HG02571 (cell line): ENCODE data around the gene C1QL1.

Experiments used
- ATAC-seq: cut with Tn5 transposase; IDR thresholded peaks from one replicate; pipeline ENCODE4 v1.9.1; 2021; ENCODE audit warnings: mild to moderate bottlenecking, moderate library complexity; ENCODE audit not compliant: unreplicated experiment

The C1QL1 gene

DNA sequence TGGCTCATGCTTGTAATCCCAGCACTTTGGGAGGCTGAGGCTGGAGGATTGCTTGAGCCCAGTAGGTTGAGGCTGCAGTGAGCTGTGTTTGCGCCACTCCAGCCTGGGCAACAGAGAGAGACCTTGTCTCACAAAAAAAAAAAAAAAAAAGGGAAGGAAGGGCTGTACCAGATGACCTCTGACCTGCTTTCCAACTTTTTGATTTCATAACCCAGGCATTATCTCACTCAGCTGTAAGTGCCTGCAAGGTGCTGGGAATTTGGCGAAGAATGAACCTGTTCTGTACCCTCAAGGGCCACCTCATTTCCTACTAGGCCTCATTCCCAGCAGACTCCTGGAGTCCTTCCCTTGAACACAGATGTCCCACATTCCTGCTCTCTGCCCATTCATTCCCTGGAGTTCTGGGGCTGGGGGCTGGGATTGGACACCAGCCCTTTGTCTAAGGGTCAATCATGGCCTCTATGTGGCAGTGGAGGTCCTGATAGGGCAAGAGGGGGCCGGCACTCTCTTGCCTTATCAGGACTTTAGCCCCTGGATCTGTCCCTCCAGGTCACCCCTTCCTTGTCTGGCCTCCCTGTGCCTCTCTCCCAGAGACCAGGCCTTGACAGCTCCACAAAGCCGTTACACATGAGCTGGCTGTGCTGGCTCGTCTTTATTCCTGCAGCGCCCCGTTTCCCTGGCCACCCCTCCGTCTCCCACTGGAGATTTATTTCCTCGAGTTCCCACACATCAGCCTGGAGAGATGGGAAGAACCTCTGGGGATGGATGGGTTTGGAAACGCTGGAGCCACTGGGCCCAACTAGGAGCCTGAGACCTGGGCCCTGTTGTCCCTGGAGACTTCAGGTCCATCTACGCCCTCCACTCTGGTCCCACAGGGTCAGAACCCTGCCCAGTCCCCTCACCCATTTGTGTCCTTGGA is 52.0 kb downstream of the C1QL1 start:
- ATAC-seq, result no peak

DNA sequence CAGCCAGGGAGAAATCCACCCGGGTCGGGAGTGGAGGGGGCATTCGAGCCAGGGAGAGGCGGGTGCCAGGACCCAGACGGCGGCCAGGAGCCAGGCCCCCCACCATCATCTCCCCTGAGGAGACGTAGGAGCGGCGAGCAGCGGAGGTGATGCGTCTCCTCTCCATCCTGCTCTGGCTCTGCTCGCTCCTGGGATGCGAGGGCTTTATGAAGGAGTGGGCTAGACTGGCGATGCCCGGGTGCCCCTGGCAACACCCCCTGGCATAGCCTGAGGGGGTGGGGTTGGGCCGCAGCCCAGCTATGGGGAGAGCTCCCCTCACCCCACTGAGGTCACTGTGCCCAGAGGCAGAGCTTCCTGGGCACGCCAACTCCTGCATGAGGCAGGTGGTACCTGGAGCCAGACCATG is 52.8 kb downstream of the C1QL1 start, which contains the start of gene GFAP:
GFAP (minus strand) TSS at position 180 of the 406 bp plus-strand sequence; CDS start at position 166, 14 bp downstream.
- no peak for ATAC-seq

DNA sequence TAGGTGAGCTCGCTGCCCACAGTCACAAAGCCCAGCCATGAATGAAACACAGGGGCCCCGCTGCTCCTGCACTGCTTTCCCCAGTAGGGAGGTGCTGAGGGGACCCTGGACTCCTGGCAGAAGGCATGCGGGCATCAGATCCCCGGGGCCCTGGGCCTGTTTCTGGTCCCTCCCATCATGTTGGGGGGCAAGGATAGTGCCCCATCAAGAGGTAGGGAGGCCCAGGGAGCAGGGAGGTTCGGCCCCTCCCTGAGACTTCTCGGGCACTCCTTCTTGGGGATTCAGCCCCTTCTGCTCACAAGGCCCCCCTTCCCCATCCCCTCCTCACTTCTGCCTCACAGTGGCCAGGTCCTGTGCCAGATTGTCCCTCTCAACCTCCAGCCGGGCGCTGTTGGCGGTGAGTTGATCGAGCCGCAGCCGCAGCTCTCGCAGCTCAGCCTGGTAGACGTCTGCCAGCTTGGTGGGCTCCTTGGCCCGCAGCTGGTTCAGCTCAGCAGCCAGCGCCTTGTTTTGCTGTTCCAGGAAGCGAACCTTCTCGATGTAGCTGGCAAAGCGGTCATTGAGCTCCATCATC is 53.3 kb downstream of the C1QL1 start:
- ATAC-seq, result no peak

DNA sequence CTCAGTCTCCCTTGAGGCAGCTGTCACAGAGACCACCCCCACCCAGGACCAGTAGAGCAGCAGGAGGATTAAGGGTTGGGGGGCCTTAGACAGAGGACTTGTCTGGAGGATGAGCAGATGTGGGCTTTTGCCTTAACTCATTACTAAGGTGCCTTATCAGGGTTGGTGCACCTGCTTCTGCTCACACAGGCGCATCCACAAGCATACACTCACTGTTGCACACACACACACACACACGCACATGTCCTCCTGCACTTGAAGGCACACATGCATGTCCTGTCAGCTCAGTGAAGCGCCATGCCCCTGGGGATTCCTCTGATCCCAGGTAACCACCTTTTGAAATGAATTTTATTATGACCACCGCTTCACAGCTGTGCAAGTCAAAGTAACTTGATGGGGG is 54.0 kb downstream of the C1QL1 start:
- no peak for ATAC-seq

DNA sequence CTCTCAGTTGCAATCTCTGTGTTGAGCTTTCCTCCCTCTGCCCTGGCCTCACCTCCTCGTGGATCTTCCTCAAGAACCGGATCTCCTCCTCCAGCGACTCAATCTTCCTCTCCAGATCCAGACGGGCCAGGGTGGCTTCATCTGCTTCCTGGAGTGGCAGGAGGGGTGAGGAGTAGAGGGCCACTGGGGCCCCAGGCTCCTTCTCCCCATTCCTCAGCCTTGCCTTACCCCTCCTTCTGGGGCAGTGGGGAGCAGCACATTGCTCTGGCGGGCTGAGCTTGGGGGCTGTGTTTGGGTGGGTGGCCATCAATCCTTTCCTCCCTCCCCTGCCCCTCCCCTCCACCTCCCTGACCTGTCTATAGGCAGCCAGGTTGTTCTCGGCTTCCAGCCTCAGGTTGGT is 54.4 kb downstream of the C1QL1 start:
- no peak for ATAC-seq

DNA sequence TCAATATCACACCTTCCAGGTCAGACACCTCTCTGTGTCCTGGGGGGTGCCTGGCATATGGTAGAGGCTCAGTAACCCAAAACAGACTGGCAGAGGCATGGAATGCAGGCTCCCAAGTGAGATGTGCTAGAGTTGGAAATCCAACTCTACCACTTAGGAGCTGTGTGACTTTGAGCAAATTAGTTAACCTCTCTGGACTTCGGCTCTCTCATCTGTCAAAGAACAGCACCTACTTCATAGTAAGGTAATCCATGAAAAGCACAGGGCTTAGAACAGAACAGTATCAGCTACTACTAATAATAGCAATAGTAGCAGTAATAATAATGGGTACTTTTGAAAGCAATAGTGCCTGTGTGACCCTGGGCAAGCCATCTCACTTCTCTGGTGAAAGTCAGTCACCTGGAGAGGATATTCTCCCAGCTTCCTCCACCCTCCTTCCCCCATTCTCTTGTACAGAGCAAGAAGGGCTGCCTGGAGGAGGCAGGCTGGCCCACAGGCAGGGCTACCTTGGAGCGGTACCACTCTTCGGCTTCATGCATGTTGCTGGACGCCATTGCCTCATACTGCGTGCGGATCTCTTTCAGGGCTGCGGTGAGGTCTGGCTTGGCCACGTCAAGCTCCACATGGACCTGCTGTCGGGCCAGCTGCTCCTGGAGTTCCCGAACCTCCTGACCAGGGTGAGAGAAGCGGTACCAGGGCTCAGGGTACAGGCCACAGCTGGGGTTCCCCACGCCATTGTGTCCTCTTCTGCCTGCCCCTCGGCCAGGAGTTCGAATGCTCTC is 55.1 kb downstream of the C1QL1 start:
- ATAC-seq, result no peak

DNA sequence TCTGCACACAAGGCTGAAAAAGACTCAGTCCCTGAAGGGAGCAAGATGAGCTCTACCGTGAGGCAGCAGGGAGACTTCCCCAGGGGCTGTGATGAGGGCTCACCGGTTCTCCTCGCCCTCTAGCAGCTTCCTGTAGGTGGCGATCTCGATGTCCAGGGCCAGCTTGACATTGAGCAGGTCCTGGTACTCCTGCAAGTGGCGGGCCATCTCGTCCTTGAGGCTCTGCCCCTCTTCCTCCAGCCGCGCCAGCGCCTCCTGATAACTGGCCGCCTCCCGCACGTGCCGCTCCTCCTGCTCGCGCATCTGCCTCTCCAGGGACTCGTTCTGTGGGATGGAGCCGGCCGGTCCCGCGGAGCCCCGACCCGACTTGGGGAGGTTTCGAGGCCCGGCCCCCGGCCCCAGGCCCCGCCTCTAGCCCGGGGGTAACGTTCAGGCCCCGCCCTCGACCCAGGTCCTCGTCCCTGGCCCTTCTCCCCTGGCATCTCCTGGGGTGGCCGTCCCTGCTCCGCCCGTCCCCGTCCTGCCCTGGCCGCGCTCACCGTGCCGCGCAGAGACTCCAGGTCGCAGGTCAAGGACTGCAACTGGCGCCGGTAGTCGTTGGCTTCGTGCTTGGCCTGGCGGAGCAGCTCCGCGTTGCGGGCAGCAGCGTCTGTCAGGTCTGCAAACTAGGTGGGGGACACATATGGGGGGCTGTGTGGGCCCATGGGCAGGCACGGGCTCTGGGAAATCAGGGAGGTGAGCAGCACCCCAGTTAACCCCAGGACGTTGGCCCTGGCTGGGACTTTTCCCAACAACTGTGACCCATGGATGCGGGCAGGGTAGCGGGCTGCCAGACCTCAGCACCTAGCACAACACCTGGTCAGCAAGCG is 56.7 kb downstream of the C1QL1 start:
- no peak for ATAC-seq

DNA sequence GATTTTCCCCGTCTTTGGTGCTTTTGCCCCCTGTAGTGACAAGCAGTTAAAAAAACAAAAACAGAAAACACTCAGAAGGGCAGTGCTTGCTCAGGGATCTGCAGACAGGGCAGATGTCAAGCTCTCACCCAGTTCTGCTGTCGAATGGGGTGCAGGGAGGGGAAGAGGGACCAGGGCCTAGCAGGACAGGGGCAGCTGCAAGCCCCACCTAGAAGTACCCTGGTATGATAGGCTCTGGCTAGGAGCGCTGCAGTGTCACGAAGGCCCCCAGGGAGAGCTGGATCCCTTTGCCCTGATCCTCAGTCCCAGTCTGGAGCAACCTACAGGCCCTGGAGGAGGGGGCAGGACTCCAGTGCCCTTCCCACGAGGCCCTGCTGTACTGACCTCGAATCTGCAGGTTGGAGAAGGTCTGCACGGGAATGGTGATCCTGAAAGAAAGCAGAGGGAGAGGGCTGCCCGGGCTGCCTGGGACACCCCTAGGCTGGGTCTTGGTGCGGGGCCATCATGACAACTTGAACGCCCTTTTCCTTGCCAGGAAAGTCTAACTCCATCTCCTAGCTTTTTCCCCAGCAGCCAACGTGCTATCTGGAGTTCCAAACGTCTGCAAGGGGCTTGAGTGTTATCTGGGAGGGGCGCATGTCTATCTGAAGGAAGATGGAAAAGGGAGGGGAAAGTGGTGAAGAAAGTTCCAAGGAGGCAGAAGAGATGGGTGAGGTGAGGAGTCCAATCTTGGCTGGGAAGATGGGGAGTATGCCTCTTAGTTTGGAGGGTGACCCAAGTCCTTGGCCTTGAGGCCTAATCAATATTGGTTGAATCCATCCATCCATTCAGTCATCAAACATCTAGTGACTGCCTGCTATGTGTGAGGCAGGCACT is 57.6 kb downstream of the C1QL1 start:
- ATAC-seq, result no peak
